Mucosa of rectum (tissue), 2 donors: ENCODE measurements around the gene TRPC4AP.

Source experiments
- H3K27ac ChIP-seq, 2 donors: one replicate each; pipeline ENCODE4 v1.7.0; 2013; ENCODE audit warnings: inconsistent platforms in 2 of 2, low read depth in 2 of 2, low read length in 2 of 2
- H3K27me3 ChIP-seq, 2 donors: one replicate each; pipeline ENCODE4 v1.7.0; 2013; ENCODE audit warnings: low read length in 2 of 2; ENCODE audit not compliant: control insufficient read depth in 2 of 2, insufficient read depth in 2 of 2
- H3K36me3 ChIP-seq, 2 donors: one replicate each; pipeline ENCODE4 v1.7.0; 2013; ENCODE audit warnings: low read length in 2 of 2; ENCODE audit not compliant: control insufficient read depth in 2 of 2, insufficient read depth in 2 of 2
- H3K4me1 ChIP-seq, 2 donors: one replicate each; pipeline ENCODE4 v1.7.0; 2013; ENCODE audit warnings: low read length in 2 of 2, mild to moderate bottlenecking in 1 of 2; ENCODE audit not compliant: control insufficient read depth in 2 of 2, insufficient read depth in 2 of 2
- H3K4me3 ChIP-seq, 2 donors: one replicate each; pipeline ENCODE4 v1.7.0; 2013; ENCODE audit warnings: low read length in 2 of 2
- H3K9ac ChIP-seq, 2 donors: one replicate each; pipeline ENCODE4 v1.7.0; 2013; ENCODE audit warnings: low read length in 2 of 2, low read depth in 1 of 2, mild to moderate bottlenecking in 1 of 2
- H3K9me3 ChIP-seq, 2 donors: one replicate each; pipeline ENCODE4 v1.7.0; 2013; ENCODE audit warnings: low read length in 2 of 2; ENCODE audit not compliant: control insufficient read depth in 2 of 2
- donor health status: healthy.
- donor health status: Normal muscosa, but diverticular disease.

Gene TRPC4AP

DNA sequence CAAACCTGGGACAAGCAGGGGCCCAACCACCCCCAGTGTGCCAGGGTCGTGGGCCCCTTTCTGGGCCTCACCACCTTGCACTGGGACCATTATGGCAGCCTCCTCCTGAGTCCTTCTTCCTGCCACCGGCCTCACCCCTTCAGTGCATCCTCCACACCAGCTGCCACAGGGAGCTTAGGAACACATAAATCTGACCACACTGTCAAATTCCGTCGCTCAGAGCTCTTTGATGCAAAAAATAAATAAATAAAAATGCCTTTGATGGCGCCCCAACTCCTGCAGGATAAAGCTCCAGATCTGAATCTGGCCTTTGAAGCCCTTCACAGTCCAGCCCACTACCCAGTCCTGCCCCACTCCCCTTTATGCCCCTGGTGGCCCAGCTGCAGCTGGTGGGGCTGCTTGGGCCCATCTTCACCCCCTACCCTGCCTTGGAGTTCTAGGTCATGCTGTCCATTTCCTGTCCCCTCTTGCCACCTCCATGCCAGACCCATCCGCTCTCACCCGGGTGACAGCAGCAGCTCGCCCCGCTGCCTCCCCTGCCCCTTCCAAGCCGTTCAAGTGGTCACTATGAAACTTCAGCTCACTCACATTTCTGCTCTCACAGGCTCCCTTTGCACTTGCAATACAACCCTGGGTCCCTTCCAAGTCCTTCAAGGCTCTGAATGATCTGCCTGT lies 120.9 kb downstream of the TRPC4AP start:
- H3K9ac ChIP-seq: no peak overlapping the region
- no peaks in the 10 kb centered on the region for H3K36me3 ChIP-seq
- H3K4me1 ChIP-seq: no peaks in the 10 kb centered on the region
- H3K4me3 ChIP-seq: no peak overlapping the region
- H3K9me3 ChIP-seq: no peaks in the 10 kb centered on the region
- no peak overlapping the region for H3K27ac ChIP-seq
- H3K27me3 ChIP-seq: no peaks in the 10 kb centered on the region

GRCh38 chr20:34970846-34971560 lies 121.6 kb downstream of the TRPC4AP start:
- no peak overlapping the region for H3K27ac ChIP-seq
- H3K4me3 ChIP-seq: no peak overlapping the region
- H3K9ac ChIP-seq: no peak overlapping the region
- no peaks in the 10 kb centered on the region for H3K4me1 ChIP-seq
- no peaks in the 10 kb centered on the region for H3K27me3 ChIP-seq
- H3K36me3 ChIP-seq: no peaks in the 10 kb centered on the region
- H3K9me3 ChIP-seq: no peaks in the 10 kb centered on the region

GRCh38 chr20:34970193-34970840 lies 122.3 kb downstream of the TRPC4AP start:
- no peak overlapping the region for H3K9ac ChIP-seq

DNA sequence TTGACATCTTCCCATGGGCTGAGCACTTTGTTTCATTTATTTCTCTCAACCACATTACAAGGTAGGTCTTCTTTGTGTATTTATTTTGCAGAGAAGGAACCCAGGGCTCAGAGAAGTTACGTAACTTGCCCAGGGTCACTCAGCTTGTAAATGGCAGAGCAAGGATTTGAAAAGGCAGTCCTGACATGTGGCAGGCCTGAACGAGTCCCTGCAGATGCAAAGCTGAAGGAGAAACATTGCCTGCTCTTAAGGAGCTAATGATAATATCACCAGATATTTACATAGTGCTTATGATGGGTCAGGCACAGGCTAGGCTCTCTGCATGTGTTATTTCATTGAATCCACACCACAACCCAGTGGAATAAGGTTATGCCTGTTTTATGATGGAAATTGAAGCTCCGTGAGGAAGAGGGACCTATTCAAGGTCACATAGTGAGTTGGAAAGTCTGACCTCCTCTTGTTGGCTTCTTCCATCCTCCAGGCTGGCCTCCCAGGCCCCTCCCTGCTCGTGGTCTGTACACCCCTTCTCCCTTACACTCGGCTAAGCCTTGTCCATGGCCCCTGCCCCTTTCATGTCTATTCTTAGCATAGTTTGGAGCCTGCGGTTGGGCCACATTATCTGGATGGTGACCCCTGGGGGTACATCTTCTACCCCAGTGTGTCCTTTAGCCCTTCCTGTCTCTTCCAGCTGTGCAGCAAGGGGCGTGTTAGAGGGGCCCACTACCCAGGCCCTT lies 124.4 kb downstream of the TRPC4AP start:
- Histone ChIP-seq H3K4me3 (no peak overlapping the region), H3K4me1 (no peaks in the 10 kb centered on the region), H3K9ac (no peak overlapping the region), H3K27me3 (no peaks in the 10 kb centered on the region), H3K27ac (no peak overlapping the region), H3K36me3 (no peaks in the 10 kb centered on the region), H3K9me3 (no peaks in the 10 kb centered on the region)

More at GRCh38 chr20:34970193-34970840, 122.3 kb downstream of the TRPC4AP start:
- Histone ChIP-seq H3K36me3 (no peaks in the 10 kb centered on the region), H3K9me3 (no peaks in the 10 kb centered on the region), H3K27me3 (no peaks in the 10 kb centered on the region), H3K4me1 (no peaks in the 10 kb centered on the region), H3K4me3 (no peak overlapping the region), H3K27ac (no peak overlapping the region)

GRCh38 chr20:34967421-34967820 lies 125.2 kb downstream of the TRPC4AP start:
- no peaks in the 10 kb centered on the region for H3K27me3 ChIP-seq
- no peak overlapping the region for H3K4me3 ChIP-seq
- no peak overlapping the region for H3K9ac ChIP-seq
- no peaks in the 10 kb centered on the region for H3K4me1 ChIP-seq
- H3K9me3 ChIP-seq: no peaks in the 10 kb centered on the region
- H3K36me3 ChIP-seq: no peaks in the 10 kb centered on the region
- H3K27ac ChIP-seq: no peak overlapping the region

DNA sequence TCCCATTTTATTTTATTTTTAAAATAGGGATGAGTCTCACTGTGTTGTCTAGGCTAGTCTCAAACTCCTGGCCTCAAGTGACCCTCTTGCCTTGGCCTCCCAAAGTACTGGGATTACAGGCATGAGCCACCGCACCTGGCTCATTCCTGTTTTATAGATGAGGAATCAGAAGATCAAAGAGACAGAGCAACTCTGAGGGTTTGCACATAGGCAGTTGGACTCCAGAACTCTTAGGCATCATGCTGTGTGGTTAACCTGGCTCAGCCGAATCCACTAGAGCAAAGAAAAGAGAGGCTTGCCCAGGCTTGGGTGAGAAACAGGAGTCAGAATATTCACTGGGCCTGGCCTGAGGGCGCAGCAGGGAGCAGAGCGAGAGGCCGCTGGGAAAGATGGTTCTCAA lies 127.6 kb downstream of the TRPC4AP start:
- Histone ChIP-seq H3K4me3 (no peak overlapping the region), H3K9me3 (no peaks in the 10 kb centered on the region), H3K9ac (no peak overlapping the region), H3K4me1 (peaks cover 0 to 4% of the 10 kb centered on the region in 2 donors), H3K27me3 (no peaks in the 10 kb centered on the region), H3K36me3 (no peaks in the 10 kb centered on the region), H3K27ac (no peak overlapping the region)

- no peaks in the 10 kb centered on the region for H3K9me3 ChIP-seq
- H3K36me3 ChIP-seq: no peaks in the 10 kb centered on the region
- H3K4me1 ChIP-seq: peaks cover 0 to 9% of the 10 kb centered on the region in 2 donors
- no peak overlapping the region for H3K27ac ChIP-seq
- H3K9ac ChIP-seq: no peak overlapping the region
- no peak overlapping the region for H3K4me3 ChIP-seq
- no peaks in the 10 kb centered on the region for H3K27me3 ChIP-seq
These were observed 128.1 kb downstream of the TRPC4AP start for GRCh38 chr20:34964486-34964885.

DNA sequence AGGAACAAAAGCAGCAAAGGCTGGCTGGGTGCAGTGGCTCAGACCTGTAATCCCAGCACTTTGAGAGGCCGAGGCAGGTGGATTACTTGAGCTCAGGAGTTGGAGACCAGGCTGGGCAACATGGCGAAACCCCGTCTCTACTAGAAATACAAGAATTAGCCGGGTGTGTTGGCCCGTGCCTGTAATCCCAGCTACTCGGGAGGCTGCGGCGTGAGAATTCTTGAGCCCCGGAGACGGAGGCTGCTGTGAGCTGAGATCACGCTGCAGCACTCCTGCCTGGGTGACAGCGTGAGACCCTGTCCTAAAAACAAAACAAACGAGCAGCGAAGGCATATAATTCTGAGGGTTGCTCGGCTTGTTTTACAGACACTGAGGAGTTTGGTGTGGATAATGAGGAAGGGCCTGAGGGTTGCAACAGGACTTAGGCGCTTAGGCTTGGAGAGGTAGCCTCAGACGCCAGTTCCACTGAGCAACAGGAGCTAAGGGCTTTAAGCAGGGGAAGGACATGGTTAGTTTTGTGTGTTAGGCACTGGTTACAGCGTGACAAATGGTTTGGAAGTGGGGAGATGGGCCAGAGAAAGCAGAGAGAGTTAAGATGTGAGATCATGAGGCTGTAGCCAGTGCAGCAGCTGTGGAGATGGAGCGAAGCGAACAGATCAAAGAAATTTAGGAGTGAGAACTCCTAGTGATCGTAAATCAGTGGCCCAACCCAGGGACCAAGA lies 135.7 kb downstream of the TRPC4AP start:
- Histone ChIP-seq H3K4me1 (peaks cover 14 to 21% of the 10 kb centered on the region in 2 donors), H3K27ac (no peak overlapping the region), H3K27me3 (no peaks in the 10 kb centered on the region), H3K4me3 (no peak overlapping the region), H3K9me3 (no peaks in the 10 kb centered on the region), H3K9ac (no peak overlapping the region), H3K36me3 (no peaks in the 10 kb centered on the region)

- Histone ChIP-seq H3K4me3 (peak overlapping the region; percentile 93 to 94), H3K9me3 (no peaks in the 10 kb centered on the region), H3K36me3 (no peaks in the 10 kb centered on the region), H3K27me3 (no peaks in the 10 kb centered on the region), H3K4me1 (peaks cover 14 to 26% of the 10 kb centered on the region in 2 donors), H3K27ac (peak overlapping the region; percentile 92 to 95), H3K9ac (peak overlapping the region; percentile 95 to 99)
These were observed 136.6 kb downstream of the TRPC4AP start for GRCh38 chr20:34956041-34956458.
